Mononuclear cell (primary cell): Measurements from ENCODE around the gene MEP1B. TPM values are rescaled to one million over a fixed set of nuclear protein-coding genes. Genes with fewer than 3 reads are reported as not detected.
"Not testable (repeated sequence)": the region's sequence is repeated elsewhere in the genome, so short reads cannot be mapped to it uniquely, and the experiment has no call there.

Experiments
- H3K27me3 ChIP-seq: 2 replicates; pipeline ENCODE4 v1.6.0; 2011; ENCODE audit warnings: low read length, control low read depth; ENCODE audit not compliant: insufficient read depth
- H3K4me1 ChIP-seq: 2 replicates; pipeline ENCODE4 v1.5.1; 2011; ENCODE audit warnings: mild to moderate bottlenecking, low read length, control low read depth; ENCODE audit not compliant: insufficient read depth
- H3K4me3 ChIP-seq: 2 replicates; pipeline ENCODE4 v1.5.1; 2011; ENCODE audit warnings: mild to moderate bottlenecking, low read length, moderate library complexity
- H3K9me3 ChIP-seq: 2 replicates; pipeline ENCODE4 v1.5.1; 2011; ENCODE audit warnings: low read depth, mild to moderate bottlenecking, control low read depth, low read length
- total RNA-seq: library from RNA; depleted of rRNA; stranded (reverse); fragments of >200 nt; gene quantifications from one replicate; pipeline ENCODE4 v1.2.3, GENCODE V29; 2012

MEP1B gene
- total RNA-seq, result not detected

DNA sequence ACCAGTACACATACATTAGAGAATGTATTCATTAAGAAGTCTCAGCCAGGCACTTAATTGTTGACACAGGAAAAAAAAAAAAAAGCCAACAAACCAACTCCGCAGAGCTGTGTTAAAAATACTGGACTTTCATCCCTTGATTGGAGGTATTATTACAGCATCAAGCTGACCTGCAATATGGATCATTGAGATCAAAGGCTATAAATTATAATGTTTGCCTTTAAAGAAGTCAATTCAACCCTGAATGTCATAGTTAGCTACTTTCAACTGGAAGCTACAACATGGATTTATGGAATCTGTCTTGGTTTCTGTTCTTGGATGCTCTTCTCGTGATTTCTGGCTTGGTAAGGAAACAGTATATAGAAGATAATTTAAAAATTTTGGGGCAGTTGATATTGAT, at the start of gene MEP1B:
Gene MEP1B, plus strand, starts transcription at position 250 of the 400 bp plus-strand sequence. Its CDS starts 32 bp downstream, at position 282.
- no peaks in the 10 kb centered on the region for H3K4me1 ChIP-seq
- no peak within 1 kb of the TSS for H3K4me3 ChIP-seq
- H3K27me3 ChIP-seq, result no peaks in the 10 kb centered on the region
- no peaks in the 10 kb centered on the region for H3K9me3 ChIP-seq

DNA sequence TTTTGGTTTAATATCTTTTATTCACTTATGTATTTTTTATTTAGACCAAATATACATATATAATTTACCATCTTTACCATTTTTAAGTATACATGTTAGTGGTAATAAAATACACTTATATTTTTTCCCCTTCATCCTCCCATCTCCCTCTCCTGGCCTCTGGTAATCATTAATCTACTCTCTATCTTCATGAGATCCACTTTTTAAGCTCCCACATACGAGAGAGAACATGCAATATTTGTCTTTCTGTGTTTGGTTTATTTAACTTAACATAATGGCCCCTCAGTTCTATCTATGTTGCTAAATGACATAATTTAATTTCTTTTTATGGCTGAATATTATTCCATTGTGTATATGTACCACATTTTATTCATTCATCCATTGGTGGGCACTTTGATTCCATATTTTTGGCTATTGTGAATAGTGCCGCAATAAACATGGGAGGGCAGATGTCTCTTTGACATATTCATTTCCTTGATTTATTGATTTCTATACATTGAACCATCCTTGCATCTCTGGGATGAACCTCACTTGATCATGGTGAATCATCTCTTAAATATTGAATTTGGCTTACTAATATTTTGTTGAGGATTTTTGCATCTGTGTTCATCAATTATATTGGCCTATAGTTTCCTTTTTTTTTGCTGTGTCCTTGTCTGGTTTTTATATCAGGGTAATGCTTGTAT, 41.5 kb upstream of the MEP1B start:
- Histone ChIP-seq H3K4me3 (no peak overlapping the region), H3K9me3 (no peaks in the 10 kb centered on the region), H3K4me1 (no peaks in the 10 kb centered on the region), H3K27me3 (peaks cover 6% of the 10 kb centered on the region)

DNA sequence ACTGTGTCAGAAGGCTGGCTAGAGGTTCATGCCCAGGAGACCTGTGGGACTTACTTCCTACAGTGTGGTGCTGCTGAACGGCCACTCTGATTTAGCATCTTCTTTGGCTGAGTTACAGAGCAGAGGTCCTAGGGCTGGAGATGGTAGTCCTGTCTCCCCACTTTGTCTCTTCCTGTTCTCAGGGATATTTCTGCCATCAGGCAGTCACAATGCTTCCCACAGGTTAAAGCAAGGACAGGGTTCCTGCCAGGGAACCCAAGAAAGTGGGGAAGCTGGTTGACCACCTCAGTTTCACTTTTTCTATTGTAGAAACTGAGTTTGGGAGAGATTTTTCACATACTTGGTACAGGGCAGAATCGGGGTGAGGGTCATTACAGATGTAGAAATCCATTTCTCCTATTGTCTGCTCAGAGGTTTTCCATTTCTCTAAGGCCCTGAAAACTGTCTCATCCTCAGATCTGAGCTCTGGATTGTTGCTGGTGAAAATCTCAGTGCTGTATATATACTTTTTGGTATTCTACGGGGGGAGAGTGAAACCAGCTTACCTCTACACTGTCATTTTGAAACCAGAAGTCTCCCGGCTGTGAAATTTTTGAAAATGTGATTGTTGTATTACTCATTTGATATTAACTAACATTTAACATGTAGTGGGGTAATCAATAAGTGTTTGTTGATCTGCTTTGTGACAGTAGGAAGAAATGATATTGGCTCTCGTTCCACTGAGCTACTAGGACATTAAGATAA, 37.0 kb upstream of the MEP1B start:
- Histone ChIP-seq H3K4me3 (no peak overlapping the region), H3K27me3 (peaks cover 9% of the 10 kb centered on the region), H3K4me1 (peaks cover 1% of the 10 kb centered on the region), H3K9me3 (no peaks in the 10 kb centered on the region)

DNA sequence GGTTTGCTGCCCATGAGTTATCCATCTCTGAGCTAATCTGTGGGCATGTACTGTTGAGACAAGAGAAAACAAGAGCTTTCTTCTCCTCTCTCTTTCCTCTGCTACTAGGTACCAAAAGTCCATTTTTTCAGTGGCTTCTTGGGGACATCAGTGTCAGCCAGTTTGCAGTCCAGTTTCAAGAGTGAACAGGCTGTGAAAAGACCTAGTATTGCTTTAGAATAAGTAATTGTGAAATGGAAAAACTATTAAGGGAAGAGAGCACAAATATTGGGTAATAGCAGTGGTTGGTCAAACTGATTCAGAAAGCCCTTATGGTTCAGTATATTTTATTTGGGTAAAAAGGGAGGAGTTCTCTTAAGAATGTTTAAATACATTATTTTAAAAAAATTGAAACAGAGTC, 33.0 kb upstream of the MEP1B start:
- Histone ChIP-seq H3K9me3 (no peaks in the 10 kb centered on the region), H3K4me3 (no peak overlapping the region), H3K4me1 (peaks cover 8% of the 10 kb centered on the region), H3K27me3 (peaks cover 3% of the 10 kb centered on the region)

DNA sequence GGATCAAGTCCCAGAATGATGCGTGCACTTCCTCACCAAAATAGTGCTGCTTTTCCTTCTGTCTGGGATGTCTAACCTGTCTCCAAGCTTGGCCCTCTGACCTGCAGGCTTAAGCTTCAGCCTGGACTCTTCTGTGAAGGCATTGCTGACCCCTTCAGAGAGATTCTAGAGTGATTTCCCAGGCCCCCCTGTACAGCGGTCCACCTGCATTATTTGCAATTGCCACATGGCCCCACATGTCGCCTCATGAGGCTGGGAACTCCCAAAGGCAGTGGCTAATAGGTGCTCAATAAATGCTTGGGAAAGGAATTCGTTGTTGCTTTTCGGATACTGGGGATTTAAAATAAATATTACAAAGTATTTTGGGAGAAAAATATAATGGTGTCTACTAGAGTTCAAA, 32.3 kb upstream of the MEP1B start:
- peaks cover 3% of the 10 kb centered on the region for H3K27me3 ChIP-seq
- peaks cover 8% of the 10 kb centered on the region for H3K4me1 ChIP-seq
- no peaks in the 10 kb centered on the region for H3K9me3 ChIP-seq
- no peak overlapping the region for H3K4me3 ChIP-seq

DNA sequence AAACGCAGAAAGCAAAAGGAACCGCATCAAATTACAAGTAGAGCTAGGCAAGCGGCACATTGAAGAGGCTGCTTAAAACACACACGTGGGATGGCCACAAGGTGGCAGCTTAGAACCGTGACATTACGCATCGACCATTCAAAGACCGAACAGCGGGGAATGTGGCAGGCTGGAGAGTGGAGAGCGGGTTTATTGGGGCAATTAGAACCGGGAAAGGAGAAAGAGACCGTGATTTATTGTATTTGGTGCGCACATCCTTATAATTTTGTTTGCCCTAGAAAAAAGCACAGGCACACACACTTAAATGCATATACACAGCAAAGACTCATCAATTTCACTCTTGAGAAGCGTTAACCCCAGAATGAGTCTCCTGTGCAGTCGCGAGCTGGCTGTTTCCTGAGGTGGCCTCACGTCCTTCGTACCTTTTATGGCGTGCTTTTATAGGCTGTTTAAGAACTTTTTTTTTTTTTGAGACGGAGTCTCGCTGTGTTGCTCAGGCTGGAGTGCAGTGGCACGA, 31.7 kb upstream of the MEP1B start:
- H3K9me3 ChIP-seq, result no peaks in the 10 kb centered on the region
- peaks cover 8% of the 10 kb centered on the region for H3K4me1 ChIP-seq
- H3K4me3 ChIP-seq, result no peak overlapping the region
- H3K27me3 ChIP-seq, result peaks cover 3% of the 10 kb centered on the region

GRCh38 chr18:32158631-32159030, 31.2 kb upstream of the MEP1B start:
- not testable (repeated sequence) for H3K27me3 ChIP-seq, H3K4me1 ChIP-seq, H3K9me3 ChIP-seq, H3K4me3 ChIP-seq

DNA sequence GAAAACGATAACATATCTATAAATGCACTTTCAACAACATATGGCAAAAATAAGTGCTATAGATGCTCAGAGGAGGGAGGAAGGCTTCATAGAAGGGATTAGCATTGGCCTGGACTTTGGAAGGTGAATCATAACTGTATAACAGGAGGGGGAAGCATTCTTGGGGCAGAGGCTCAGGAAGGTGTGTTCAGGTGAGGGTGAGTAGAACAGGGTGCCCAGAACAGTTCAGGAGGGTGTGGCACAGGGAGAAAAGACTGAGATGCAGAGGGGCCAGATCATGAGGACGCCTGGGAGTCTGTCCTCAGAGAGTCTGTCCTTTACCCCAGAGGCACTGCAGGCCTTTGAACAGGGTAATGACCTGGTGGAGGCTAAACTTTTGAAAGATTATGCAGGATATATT, 29.3 kb upstream of the MEP1B start:
- H3K9me3 ChIP-seq, result no peaks in the 10 kb centered on the region
- H3K27me3 ChIP-seq, result peaks cover 3% of the 10 kb centered on the region
- H3K4me3 ChIP-seq, result no peak overlapping the region
- H3K4me1 ChIP-seq, result peaks cover 8% of the 10 kb centered on the region

DNA sequence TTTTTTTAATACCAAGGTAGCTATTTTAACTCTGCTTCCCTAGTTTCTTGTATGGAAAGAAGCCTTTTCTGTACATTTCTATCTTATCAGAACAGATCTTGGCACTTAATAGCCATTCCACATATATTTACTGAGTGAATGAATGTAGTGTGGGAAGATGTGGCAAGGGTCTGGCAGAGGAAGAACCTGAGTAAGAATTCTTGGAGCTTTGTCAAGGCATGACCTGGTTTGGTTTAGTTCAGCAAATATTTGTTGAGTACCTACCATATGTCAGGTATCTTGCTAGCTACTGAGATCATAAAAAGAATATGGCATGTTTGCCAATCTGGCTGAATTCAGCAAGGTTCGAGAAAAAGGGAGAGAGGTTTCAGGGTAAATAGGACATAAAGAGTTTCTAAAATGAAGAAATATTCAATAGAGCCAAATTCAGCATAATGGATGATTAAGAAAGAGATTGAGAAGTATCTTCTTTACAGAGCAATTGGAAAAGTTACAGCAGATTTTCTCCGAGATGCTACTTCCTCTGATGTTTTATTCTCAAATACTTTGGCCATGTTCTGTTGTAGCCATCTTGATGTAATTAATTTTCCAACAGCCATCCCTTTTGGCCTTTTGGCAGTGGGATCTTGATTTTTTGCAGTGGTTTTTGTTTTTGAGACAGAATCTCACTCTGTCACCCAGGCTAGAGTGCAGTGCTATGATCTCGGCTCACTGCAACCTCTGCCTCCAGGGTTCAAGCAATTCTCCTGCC, 21.7 kb upstream of the MEP1B start:
- Histone ChIP-seq H3K27me3 (no peaks in the 10 kb centered on the region), H3K9me3 (no peaks in the 10 kb centered on the region), H3K4me1 (no peaks in the 10 kb centered on the region), H3K4me3 (no peak overlapping the region)

DNA sequence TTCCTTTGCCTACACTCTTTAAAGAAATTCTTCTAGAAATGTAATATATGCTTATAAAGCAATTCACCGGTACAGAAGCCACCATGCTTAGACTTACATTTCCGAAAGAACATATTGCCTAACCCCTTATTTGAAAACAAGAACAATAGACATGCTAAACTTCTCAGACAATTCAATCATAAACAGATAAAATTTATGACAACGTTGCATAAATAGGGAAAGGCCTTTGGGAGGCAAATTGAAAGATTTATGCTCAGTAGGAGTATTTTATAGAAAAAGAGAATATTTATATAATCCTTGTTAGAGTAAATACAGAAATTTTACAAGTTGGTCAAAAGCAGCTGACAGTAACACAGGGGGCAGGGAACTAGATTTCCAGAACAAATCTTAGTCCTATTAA, 16.2 kb upstream of the MEP1B start:
- Histone ChIP-seq H3K4me1 (no peaks in the 10 kb centered on the region), H3K9me3 (no peaks in the 10 kb centered on the region), H3K4me3 (no peak overlapping the region), H3K27me3 (no peaks in the 10 kb centered on the region)

DNA sequence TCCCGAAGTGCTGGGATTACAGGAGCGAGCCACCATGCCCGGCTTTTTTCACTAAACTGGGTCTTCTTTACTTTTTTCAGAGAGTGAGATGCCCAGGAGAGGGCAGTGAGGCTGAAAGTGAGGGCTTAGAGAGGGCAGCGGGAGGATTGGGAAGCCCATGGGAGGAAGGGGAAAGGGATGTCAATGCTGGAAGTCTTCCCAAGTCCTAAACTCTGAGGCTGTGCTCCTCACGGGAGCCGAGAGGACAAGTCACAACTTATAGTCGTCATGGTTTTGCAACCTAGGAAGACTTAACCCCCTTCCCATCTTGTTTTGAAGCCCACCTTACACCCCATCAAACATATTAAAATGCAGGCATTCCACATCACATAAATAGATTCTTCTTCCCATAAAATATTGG, 15.1 kb upstream of the MEP1B start:
- H3K4me3 ChIP-seq, result no peak overlapping the region
- H3K4me1 ChIP-seq, result no peaks in the 10 kb centered on the region
- no peaks in the 10 kb centered on the region for H3K27me3 ChIP-seq
- H3K9me3 ChIP-seq, result no peaks in the 10 kb centered on the region

- no peaks in the 10 kb centered on the region for H3K27me3 ChIP-seq
- H3K9me3 ChIP-seq, result no peaks in the 10 kb centered on the region
- no peaks in the 10 kb centered on the region for H3K4me1 ChIP-seq
- H3K4me3 ChIP-seq, result no peak overlapping the region
These were observed 14.6 kb upstream of the MEP1B start for GRCh38 chr18:32175265-32175664.

DNA sequence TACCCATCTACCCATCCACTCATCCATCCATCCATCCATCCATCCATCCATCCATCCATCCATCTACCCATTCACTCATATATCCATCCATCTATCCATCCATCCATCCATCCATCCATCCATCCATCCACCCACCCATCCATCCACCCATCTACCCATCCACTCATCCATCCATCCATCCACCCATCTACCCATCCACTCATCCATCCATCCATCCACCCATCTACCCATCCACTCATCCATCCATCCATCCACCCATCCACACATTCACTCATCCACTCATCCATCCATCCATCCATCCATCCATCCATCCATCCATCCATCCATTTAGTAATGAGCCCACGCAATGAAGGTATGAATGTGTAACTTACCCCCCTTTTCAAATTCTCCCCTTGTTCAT, 13.1 kb upstream of the MEP1B start:
- not testable (repeated sequence) for H3K9me3 ChIP-seq, H3K27me3 ChIP-seq, H3K4me1 ChIP-seq, H3K4me3 ChIP-seq

DNA sequence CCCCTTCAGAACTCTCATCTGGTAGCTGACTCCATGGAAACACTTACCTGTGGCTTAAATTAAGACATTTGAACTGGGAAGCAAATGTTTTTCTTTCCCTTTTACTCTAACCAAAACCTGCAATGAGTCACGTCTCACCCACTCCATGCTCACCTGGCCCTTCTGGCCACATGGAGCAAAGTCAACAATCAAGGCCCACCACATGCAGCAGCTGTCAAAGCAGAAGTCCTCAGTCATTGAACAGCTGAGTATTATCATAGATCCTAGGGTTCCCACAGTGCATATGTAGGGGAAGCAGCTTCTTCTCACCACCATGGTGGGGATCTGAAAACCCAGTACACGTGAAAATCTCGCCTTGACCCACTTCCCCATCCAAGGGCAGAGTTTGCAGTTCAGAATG, 12.3 kb upstream of the MEP1B start:
- Histone ChIP-seq H3K9me3 (no peaks in the 10 kb centered on the region), H3K4me3 (no peak overlapping the region), H3K4me1 (no peaks in the 10 kb centered on the region), H3K27me3 (no peaks in the 10 kb centered on the region)

DNA sequence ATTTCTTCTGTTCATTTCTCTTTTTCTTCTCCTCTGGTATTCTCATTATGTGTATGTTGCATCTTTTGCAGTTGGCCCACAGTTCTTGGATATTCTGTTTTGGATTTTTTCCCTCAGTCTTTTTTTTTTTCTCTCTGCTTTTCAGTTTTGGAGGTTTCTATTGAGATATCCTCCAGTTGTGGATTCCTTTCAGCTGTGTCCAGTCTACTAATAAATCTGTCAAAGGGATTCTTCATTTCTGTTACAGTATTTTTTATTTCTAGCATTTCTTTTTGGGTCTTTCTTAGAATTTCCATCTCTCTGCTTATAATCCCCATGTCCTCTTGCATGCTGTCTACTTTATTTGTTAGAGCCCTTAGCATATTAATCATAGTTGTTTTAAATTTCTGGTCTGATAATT, 6.3 kb upstream of the MEP1B start:
- Histone ChIP-seq H3K4me1 (no peaks in the 10 kb centered on the region), H3K27me3 (no peaks in the 10 kb centered on the region), H3K4me3 (no peak overlapping the region), H3K9me3 (no peaks in the 10 kb centered on the region)
